B cell (primary cell): ENCODE results near the gene MCTS1. TPM values are rescaled to one million over a fixed set of nuclear protein-coding genes. Genes with fewer than 3 reads are reported as not detected.
A peak's percentile ranks its signal among the peaks of the same experiment; 100 is the strongest.

Source experiments
- ATAC-seq: fragments of 200-7000 bp; cut with Tn5 transposase; one replicate; pipeline ENCODE4 v1.10.0; 2021; ENCODE audit warnings: low read depth, mild to moderate bottlenecking, moderate number of reproducible peaks, moderate library complexity
- CTCF ChIA-PET: fragments of 350-600 bp; sonication (Branson Sonifier 250); formaldehyde crosslinking; loops from one replicate; lab custom pipeline; 2021; ENCODE audit warnings: antibody characterized with exemption, inconsistent platforms; lab: Charles Lee
- POLR2A ChIA-PET: fragments of 350-600 bp; sonication (Branson Sonifier 250); formaldehyde crosslinking; loops from one replicate; lab custom pipeline; 2021; ENCODE audit warnings: antibody characterized with exemption; lab: Charles Lee
- DNase-seq: peaks from one replicate; pipeline ENCODE4 v3.0.0; 2013
- H2AFZ ChIP-seq: 2 replicates; pipeline ENCODE4 v1.6.1; 2012; ENCODE audit warnings: mild to moderate bottlenecking, low read depth, low read length; ENCODE audit not compliant: insufficient read depth, poor library complexity, severe bottlenecking
- H3K27ac ChIP-seq, 2 donors: 1 replicate in 1 of 2; 2 replicates in 1 of 2; pipeline ENCODE4 v1.5.1; 2012 to 2013; ENCODE audit warnings: low read length in 2 of 2, mild to moderate bottlenecking in 2 of 2, moderate library complexity in 1 of 2
- H3K27me3 ChIP-seq, 4 experiments: fragments of 200-600 bp in 1 of 4; sonication (generic) in 1 of 4; replicated peaks in 1 of 4; 1 replicate in 2 of 4; 2 replicates in 2 of 4; pipeline versions ENCODE4 v1.6.1 to v1.7.0; 2013 to 2016; ENCODE audit warnings: low read length in 3 of 4, mild to moderate bottlenecking in 2 of 4, mixed read lengths in 1 of 4, moderate library complexity in 1 of 4; ENCODE audit not compliant: insufficient read depth in 4 of 4, control insufficient read depth in 3 of 4; ENCODE audit errors: control extremely low read depth in 1 of 4
- H3K36me3 ChIP-seq, 2 experiments: replicated peaks in 1 of 2; 1 replicate in 1 of 2; 2 replicates in 1 of 2; pipeline versions ENCODE4 v1.6.1 to v1.7.1; 2013; ENCODE audit warnings: low read length in 1 of 2; ENCODE audit not compliant: insufficient read depth in 2 of 2, control insufficient read depth in 1 of 2; ENCODE audit errors: control extremely low read depth in 1 of 2, extremely low read depth in 1 of 2
- H3K4me1 ChIP-seq, 2 donors: fragments of 200-600 bp in 1 of 2; sonication (generic) in 1 of 2; 1 replicate in 1 of 2; 2 replicates in 1 of 2; pipeline versions ENCODE4 v1.5.1 to v1.6.1; 2013 to 2017; ENCODE audit warnings: low read length in 2 of 2; ENCODE audit not compliant: control insufficient read depth in 2 of 2, insufficient read depth in 2 of 2
- H3K4me2 ChIP-seq: replicated peaks from 2 replicates; pipeline ENCODE3; 2012; ENCODE audit warnings: mild to moderate bottlenecking, low read depth, low read length; ENCODE audit not compliant: poor library complexity, severe bottlenecking
- H3K4me3 ChIP-seq, 5 experiments: fragments of 200-600 bp in 1 of 5; sonication (generic) in 1 of 5; 1 replicate in 3 of 5; 2 replicates in 2 of 5; pipeline versions ENCODE4 v1.5.1 to v1.7.0; 2011 to 2016; ENCODE audit warnings: low read length in 4 of 5, mild to moderate bottlenecking in 4 of 5, low read depth in 2 of 5, control low read depth in 1 of 5, moderate library complexity in 1 of 5; ENCODE audit not compliant: insufficient read depth in 1 of 5; ENCODE audit errors: control extremely low read depth in 1 of 5, extremely low read depth in 1 of 5
- H3K79me2 ChIP-seq: fragments of 200-600 bp; sonication (generic); one replicate; pipeline ENCODE4 v1.6.0; 2016; ENCODE audit warnings: low read length; ENCODE audit not compliant: control insufficient read depth, insufficient read depth
- H3K9ac ChIP-seq: fragments of 200-600 bp; sonication (generic); 2 replicates; pipeline ENCODE4 v1.6.1; 2017; ENCODE audit warnings: mild to moderate bottlenecking, low read length, moderate library complexity
- H3K9me3 ChIP-seq, 3 donors: one replicate each; pipeline versions ENCODE4 v1.6.1 to v1.7.1; 2013; ENCODE audit warnings: low read length in 2 of 3; ENCODE audit not compliant: control insufficient read depth in 2 of 3, insufficient read depth in 1 of 3; ENCODE audit errors: control extremely low read depth in 1 of 3
- H4K20me1 ChIP-seq: 2 replicates; pipeline ENCODE4 v1.6.0; 2012; ENCODE audit warnings: mild to moderate bottlenecking, low read length; ENCODE audit not compliant: insufficient read depth, control insufficient read depth, poor library complexity, severe bottlenecking
- H3K27ac Mint-ChIP-seq: one replicate; pipeline ENCODE4 v1.8.0; 2021; ENCODE audit warnings: mixed read lengths
- H3K27me3 Mint-ChIP-seq: one replicate; pipeline ENCODE4 v1.8.0; 2021; ENCODE audit warnings: mixed read lengths
- H3K4me1 Mint-ChIP-seq: one replicate; pipeline ENCODE4 v1.8.0; 2021; ENCODE audit warnings: mixed read lengths
- H3K4me3 Mint-ChIP-seq: one replicate; pipeline ENCODE4 v1.8.0; 2021; ENCODE audit warnings: mixed read lengths
- H3K9me3 Mint-ChIP-seq: one replicate; pipeline ENCODE4 v1.8.0; 2022; ENCODE audit warnings: mixed read lengths; ENCODE audit not compliant: insufficient read depth
- CTCF ChIP-seq: fragments of 200-600 bp; IDR thresholded peaks from one replicate; pipeline ENCODE4 v1.8.0; 2022; ENCODE audit warnings: antibody characterized with exemption, mild to moderate bottlenecking
- EZH2 ChIP-seq: IDR thresholded peaks from 2 replicates; pipeline ENCODE4 v1.6.1; 2012; ENCODE audit warnings: borderline replicate concordance, low read depth, mild to moderate bottlenecking, moderate library complexity, low read length; ENCODE audit not compliant: insufficient read depth, poor library complexity, severe bottlenecking
- WGBS: methylation state at CpG from one replicate; pipeline ENCODE4 v1.1.5; 2013; ENCODE audit warnings: missing lambda C conversion rate; ENCODE audit not compliant: insufficient coverage; 5-methylcytosine and 5-hydroxymethylcytosine counted together
- intact Hi-C: fragments of 100-400 bp; cut with micrococcal nuclease; formaldehyde crosslinking; loops from one replicate; pipeline ENCODE4 v1.10.0; 2022
- polyA plus RNA-seq: library from polyadenylated mRNA; depleted of rRNA; stranded (reverse); fragments of >200 nt; gene quantifications from 2 replicates; pipeline ENCODE4 v1.2.3, GENCODE V29; 2012
- total RNA-seq, 2 donors: library from RNA; stranded (reverse); fragments of 120-200 nt in 1 of 2; gene quantifications; 1 replicate in 1 of 2; 2 replicates in 1 of 2; pipeline versions ENCODE4 v1.2.3 to v1.2.4, GENCODE V29; 2013 to 2022

Gene MCTS1
- total and polyA plus RNA-seq, 2 donors (not counting 1 experiment from before 2014, with no cell fraction given) = 20.6 to 25.5 TPM

- TF ChIP-seq EZH2 (no peak), CTCF (no peak)
- CTCF ChIA-PET = no interaction called here
- no peaks in the 10 kb centered on the region for H3K27me3 Mint-ChIP-seq
- H3K4me2 ChIP-seq = no peak overlapping the region
- ATAC-seq (no peak), DNase-seq (no peak)
- POLR2A ChIA-PET = no interaction called here
- no peak overlapping the region for H3K9ac ChIP-seq
- H3K9me3 ChIP-seq = no peaks in the 10 kb centered on the region
- no peaks in the 10 kb centered on the region for H3K27me3 ChIP-seq
- peaks cover 2% of the 10 kb centered on the region for H3K79me2 ChIP-seq
- H3K4me3 ChIP-seq = no peak overlapping the region
- H3K36me3 ChIP-seq = peaks cover 0 to 22% of the 10 kb centered on the region in 2 experiments
- H3K4me3 Mint-ChIP-seq = no peak overlapping the region
- H3K4me1 ChIP-seq = peaks cover 0 to 7% of the 10 kb centered on the region in 2 donors
- no peak overlapping the region for H2AFZ ChIP-seq
- intact Hi-C loops = no loop called here
- no peak overlapping the region for H3K27ac ChIP-seq
- H3K4me1 Mint-ChIP-seq = peaks cover 8% of the 10 kb centered on the region
- no peaks in the 10 kb centered on the region for H3K9me3 Mint-ChIP-seq
- no peaks in the 10 kb centered on the region for H4K20me1 ChIP-seq
- no peak overlapping the region for H3K27ac Mint-ChIP-seq
These were observed 10.9 kb downstream of the MCTS1 start for GRCh38 chrX:120614816-120615215.

GRCh38 chrX:120617996-120618630 is 14.2 kb downstream of the MCTS1 start:
- no peaks in the 10 kb centered on the region for H3K27me3 ChIP-seq
- TF ChIP-seq EZH2 (no peak), CTCF (no peak)
- H3K27me3 Mint-ChIP-seq = no peaks in the 10 kb centered on the region
- H3K4me1 Mint-ChIP-seq = peaks cover 8% of the 10 kb centered on the region
- peaks cover under 1% of the 10 kb centered on the region for H3K79me2 ChIP-seq
- WGBS = no CpG with 5 or more reads among the region's 5 CpGs
- peak overlapping the region in 1 of 2 donors; percentile 23 for H3K27ac ChIP-seq
- no peaks in the 10 kb centered on the region for H3K9me3 ChIP-seq
- no peaks in the 10 kb centered on the region for H4K20me1 ChIP-seq
- H3K36me3 ChIP-seq = peaks cover 0 to 13% of the 10 kb centered on the region in 2 experiments
- peak overlapping the region; percentile 29 for H3K4me2 ChIP-seq
- H3K4me3 Mint-ChIP-seq = peak overlapping the region; percentile 23
- H3K4me3 ChIP-seq = no peak overlapping the region
- H3K9ac ChIP-seq = no peak overlapping the region
- intact Hi-C loops = no loop called here
- H2AFZ ChIP-seq = no peak overlapping the region
- ATAC-seq (no peak), DNase-seq (no peak)
- no peaks in the 10 kb centered on the region for H3K9me3 Mint-ChIP-seq
- CTCF ChIA-PET = no interaction called here
- POLR2A ChIA-PET = interaction anchor here (0.7 kb wide), 1 partner anchor 57 kb away, joined by 5 read pairs; no protein-coding TSS in a partner anchor
- peak overlapping the region; percentile 76 for H3K27ac Mint-ChIP-seq
- peaks cover 0 to 7% of the 10 kb centered on the region in 2 donors for H3K4me1 ChIP-seq
